ENCODE data around the gene YJEFN3.

DNA sequence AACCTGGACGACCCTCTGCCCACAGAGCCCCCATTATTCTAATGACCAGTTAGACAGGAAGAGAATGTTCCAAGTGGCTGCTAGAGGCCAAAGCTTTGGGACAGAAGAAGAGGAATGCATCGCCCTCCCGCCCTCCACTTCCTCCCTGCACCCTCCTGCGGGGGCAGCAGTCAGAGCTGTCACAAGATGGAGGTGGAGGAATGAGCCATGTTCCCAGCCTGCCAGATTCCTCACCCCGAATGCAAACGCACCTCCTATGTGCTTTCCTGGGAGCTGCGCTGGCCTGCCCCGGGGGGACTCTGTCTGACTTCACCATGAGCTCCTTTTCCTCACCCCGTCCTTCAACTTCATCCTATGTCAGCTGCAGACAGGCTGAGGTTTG is 1.7 kb downstream of the YJEFN3 start:
- TF ChIP-seq, protein P1, sequence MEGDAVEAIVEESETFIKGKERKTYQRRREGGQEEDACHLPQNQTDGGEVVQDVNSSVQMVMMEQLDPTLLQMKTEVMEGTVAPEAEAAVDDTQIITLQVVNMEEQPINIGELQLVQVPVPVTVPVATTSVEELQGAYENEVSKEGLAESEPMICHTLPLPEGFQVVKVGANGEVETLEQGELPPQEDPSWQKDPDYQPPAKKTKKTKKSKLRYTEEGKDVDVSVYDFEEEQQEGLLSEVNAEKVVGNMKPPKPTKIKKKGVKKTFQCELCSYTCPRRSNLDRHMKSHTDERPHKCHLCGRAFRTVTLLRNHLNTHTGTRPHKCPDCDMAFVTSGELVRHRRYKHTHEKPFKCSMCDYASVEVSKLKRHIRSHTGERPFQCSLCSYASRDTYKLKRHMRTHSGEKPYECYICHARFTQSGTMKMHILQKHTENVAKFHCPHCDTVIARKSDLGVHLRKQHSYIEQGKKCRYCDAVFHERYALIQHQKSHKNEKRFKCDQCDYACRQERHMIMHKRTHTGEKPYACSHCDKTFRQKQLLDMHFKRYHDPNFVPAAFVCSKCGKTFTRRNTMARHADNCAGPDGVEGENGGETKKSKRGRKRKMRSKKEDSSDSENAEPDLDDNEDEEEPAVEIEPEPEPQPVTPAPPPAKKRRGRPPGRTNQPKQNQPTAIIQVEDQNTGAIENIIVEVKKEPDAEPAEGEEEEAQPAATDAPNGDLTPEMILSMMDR (IDR thresholded peaks at IDR 0.05), result no peak
- TF ChIP-seq EZH2phosphoT487 (IDR thresholded peaks at IDR 0.05), result no peak
- TF ChIP-seq EZH2 (IDR thresholded peaks at IDR 0.05), result no peak
